Cerebellar nuclear complex (tissue), 1 donor: ENCODE measurements around the gene DTNBP1.
"Not testable (repeated sequence)": the region's sequence is repeated elsewhere in the genome, so short reads cannot be mapped to it uniquely, and the experiment has no call there.

Source experiments
- DNase-seq, 2 experiments: peaks; one replicate each; lab custom pipeline; 2025; lab: John Stamatoyannopoulos, UW

The DTNBP1 gene

DNA sequence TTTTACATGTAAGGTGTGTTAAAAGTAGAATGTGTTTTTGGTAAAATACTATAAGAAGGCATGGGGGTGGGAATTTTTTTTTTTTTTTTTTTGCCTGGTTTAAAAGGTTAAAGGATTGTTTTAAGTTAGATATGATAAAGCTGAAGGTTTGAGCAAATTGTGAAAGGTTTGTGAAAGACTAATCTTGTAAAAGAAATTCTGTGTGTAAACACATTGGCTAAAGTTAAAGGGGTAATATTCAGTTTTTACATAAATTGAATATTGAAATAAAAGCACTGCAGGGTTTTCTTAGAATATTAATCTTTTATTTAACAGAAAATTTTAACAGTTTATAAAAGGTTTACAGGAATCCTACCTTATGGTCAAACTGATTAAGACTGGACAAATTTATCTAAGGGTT is 105.7 kb downstream of the DTNBP1 start:
- no peak for DNase-seq

DNA sequence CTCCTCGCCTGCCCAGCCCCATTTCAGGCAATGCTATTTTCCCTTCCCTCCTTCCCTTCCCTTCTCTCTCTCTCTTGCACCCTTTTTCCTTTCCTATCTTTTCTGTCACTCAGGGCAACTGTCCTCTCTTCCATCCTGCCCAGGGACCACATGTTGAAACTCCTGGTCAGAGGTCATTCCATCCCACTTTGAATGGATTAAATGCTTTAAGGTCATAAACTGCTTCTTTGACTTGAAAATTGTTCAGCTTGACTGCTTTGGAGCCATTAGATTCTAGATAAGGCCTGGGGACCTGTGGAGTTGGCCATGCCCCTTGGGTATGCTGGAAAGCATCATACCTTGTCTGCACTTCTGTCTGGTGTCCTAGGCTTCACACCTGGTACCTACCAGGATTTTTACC is 106.1 kb downstream of the DTNBP1 start:
- no peak for DNase-seq

- DNase-seq, result no peak
These were observed 107.5 kb downstream of the DTNBP1 start for GRCh38 chr6:15555101-15556038.

DNA sequence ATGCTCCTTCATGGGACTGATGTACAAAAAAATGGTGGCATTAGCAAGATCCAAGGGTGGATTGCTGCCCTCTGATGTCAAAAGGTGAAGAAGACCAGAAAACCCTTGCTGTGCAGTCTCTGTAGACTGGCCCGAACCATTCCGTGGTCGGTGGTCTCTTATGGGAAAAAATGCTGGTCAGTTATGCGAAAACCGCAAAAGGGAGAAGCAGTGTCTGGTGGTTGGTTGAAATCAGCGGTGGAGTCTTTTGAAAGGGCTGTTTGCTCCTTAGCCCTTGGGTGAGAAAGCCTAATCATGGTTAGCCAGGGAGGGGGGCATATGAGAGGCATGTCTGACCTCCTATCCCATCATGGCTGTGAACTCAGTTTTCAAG is 108.1 kb downstream of the DTNBP1 start:
- no peak for DNase-seq

DNA sequence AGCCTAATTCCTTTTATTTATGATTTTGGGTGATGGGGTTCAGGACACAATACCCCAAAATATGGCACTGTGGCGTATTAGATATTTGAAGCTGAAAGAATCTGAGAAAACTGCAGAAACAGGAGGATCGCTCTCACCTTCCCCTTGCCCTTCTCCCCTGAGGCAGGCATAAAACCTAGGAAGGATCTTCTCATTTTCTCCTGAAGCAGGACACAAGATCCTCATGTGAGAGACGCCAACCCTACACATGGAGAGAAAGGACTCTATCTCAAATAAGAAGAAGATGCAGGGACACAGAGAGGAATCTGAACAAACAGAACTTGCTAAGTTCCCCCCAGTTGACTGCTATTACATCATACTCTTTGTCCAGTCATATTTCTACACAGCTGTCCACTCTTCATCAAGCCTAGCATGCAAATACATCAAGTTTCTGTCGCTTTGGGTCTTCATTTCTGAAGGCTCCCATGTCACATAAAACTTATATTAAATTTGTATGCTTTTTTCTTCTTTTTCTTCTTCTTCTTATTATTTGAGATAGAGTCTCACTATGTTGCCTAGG is 109.0 kb downstream of the DTNBP1 start:
- no peak for DNase-seq

DNA sequence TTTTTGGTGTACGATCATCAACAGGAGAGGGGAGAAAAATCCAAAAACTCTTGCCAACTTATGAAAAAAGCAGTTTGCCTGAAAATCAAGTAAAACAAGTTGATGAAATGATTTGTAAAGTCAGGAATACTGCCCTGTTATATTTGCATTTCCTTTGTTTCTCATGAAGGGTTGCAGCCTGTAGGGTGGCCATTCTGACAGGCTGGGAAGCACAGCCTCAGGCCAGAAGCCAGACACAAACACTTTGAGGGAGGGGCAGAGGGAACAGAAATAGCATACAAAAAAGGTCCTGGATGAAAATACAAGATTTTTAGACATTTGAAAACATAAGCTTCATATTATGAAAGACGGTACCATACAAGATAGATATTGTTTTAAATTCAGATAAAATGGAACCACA is 109.8 kb downstream of the DTNBP1 start:
- no peak for DNase-seq

DNA sequence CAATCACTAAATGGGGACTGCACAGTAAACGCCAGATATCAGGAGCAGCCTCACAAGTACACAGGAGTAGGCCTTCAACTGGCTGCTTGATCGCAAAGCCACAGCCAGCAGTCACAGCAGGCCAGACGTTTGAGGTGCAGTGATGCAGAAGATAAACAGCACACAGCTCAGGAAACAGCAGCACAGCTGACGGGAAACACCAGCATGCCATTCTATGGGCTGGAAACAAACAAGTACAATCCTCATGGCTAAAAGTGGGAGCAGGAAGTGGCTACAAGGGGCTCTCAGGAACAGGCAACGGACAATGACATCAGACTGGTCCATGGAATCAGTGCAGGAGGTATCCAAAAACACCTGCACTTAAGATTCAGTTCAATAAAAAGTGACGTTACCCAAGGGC is 111.0 kb downstream of the DTNBP1 start:
- DNase-seq, result no peak

- no peak for DNase-seq
These were observed 111.6 kb downstream of the DTNBP1 start for GRCh38 chr6:15551262-15551661.

DNA sequence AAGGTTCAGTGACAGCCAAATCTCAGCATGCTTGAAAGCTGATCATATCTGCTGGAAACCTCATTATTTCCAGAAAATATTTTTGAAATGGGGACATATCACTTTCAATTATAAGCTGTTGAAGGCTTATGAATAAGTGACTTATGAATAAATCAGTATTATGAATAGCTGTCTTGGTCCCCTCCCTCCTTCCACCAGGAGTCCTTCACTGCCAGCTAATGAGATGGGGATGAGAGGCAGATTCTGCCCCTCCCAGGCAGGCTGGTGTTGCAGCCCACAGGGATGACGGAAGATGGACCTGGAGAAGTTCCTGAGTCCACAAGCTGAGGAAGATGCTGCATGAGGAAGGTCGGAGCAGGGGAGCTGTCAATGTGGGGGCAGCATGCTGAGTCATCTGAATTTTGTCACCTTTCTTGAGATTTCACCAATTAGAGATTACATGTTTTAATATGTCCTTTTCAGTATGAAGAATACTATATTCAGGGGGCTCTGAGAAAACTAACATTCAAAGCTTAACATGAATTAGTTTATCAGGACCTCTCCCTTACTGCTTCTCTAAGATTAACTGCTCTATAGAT is 112.2 kb downstream of the DTNBP1 start:
- no peak for DNase-seq

- DNase-seq, result no peak
These were observed 113.5 kb downstream of the DTNBP1 start for GRCh38 chr6:15549371-15549770.

- DNase-seq, result no peak
These were observed 115.4 kb downstream of the DTNBP1 start for GRCh38 chr6:15547400-15547799.

DNA sequence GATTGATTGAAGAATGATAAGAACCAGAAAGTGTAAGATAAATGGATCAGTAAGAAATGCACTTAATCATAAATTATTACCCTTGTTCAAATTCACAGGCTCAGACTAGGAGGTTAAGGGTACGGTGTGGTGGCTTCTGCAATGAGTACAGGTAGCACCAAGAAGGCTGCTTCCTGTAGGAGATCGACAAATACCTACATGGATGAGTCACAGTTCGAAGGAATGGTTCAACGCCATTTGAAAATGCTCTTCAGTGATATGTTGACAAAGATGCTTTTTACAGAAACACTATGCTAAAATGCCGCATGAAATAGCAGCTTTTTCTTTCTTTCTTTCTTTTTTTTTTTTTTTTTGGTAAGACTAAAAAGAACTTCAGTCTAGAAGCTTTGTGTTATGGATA is 116.2 kb downstream of the DTNBP1 start:
- no peak for DNase-seq

GRCh38 chr6:15544321-15544900 is 118.4 kb downstream of the DTNBP1 start:
- DNase-seq, result no peak

GRCh38 chr6:15543332-15543917 is 119.4 kb downstream of the DTNBP1 start:
- DNase-seq, result not testable (repeated sequence)

DNA sequence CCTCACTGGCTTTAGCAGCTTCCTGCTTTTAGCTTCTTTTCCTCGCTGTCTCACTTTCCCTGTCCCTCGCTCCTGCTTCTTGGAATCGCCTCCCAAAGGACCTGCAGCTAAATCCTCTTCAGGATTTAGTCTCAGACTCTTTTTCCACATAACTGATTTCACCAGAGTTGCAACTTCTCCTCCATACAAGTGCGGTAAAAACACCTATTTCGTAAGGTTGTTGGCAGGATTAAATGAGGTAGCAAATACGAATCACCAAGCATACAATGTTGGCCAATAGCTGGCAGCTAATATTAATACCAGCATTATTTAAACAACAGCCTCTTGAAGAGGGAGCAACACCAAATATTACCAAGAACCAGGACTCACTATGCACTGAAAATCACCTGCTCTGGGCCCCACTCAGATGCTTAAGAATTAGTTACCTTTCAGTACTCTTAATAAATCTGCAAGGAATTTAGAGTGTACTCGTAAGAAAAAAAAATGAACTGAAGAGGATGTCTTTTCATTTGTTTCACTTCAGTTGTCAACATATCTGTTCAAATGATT is 123.0 kb downstream of the DTNBP1 start:
- no peak for DNase-seq

DNA sequence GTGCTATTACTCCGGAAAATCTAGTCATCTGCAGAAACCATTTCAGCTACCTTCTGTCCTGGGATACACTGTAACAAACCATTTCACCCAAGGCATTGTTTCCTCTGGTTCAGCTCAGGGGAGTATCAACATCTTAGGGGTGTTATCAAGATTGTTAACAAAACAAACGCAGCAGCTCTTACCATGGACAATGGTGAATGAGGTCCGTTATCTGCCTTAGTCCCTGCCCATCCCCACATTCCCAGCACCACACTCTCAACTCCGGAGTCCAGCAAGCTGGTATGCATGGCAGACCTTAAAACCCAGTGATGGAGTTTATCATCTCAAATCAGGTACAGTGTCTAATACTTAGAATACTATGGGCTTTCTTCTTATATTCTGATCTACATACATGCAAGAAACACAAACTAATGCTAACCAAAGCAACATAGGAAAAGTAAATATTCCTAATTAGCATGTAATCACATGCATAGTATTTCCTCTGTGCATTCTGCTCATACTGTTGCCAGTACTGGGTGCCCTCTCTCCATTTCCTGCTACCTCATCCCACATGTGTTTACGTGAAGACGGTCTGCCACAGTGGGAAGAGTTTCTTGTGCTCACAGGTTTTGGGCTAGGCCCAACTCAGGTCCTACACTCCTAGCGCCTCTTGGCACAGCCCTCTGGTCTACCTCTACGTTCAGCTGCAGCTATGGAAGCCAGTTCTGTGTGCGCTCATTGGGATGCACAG is 123.9 kb downstream of the DTNBP1 start:
- DNase-seq, result no peak

DNA sequence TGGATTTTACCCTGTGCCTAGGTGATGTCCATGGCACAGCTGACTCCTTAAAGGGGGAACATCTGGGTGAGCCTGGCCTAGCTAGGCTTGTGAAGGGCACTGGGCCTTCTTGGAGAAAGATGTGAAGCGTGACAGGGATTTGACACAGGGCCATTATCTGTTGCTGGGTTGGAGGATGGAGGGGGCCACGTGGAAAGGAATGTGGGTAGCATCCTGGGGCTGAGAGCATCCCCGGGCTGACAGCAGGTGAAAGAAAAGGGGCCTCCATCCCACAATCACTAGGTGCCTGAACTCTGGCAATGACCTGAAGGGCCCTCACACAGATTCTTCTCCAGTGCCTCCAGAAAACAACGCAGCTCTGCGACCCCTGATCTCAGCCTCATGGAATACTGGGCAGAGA is 124.7 kb downstream of the DTNBP1 start:
- DNase-seq, result no peak

DNA sequence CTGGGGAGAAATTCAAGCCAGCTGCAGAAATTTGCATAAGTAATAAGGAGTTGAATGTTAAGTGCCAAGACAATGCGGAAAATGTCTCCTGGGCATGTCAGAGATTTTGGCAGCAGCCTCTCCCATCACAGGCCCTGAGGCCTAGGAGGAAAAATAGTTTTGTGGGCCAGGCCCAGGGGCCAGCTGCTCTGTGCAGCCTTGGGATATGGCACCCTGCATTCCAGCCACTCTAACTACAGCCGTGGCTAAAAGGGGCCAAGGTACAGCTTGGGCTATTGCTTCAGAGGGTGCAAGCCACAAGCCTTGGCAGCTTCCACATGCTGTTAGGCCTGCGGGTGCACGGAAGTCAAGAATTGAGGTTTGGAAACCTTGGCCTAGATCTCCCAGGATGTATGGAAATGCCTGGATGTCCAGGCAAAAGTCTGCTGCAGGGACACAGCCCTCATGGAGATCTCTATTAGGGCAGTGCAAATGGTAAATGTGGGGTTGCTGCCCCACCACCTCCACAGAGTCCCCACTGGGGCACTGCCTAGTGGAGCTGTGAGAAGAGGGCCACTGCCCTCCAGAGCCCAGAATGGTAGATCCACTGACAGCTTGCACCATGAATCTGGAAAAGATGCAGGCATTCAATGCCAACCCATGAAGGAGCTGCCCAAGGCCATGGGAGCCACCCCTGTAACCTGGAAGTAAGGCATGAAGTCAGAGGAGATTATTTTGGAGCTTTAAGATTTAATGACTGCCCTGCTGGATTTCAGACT is 126.5 kb downstream of the DTNBP1 start:
- no peak for DNase-seq

- no peak for DNase-seq
These were observed 127.2 kb downstream of the DTNBP1 start for GRCh38 chr6:15535495-15536197.

DNA sequence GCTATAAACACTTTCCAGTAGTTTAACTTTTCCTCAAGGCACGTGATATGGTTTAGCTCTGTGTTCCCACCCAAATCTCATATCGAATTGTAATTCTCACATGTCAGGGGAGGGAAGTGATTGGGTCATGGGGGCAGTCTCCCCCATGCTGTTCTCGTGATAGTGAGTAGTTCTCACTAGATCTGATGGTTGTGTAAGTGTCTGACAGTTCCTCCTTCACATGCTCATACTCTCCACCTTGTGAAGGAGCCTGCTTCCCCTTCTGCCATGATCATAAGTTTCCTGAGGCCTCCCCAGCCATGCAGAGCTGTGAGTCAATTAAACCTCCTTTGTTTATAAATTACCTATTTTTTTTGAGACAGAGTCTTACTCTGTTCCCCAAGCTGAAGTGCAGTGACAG is 127.9 kb downstream of the DTNBP1 start:
- DNase-seq, result no peak
